ENCODE measurements around the gene DTWD2.

DNA sequence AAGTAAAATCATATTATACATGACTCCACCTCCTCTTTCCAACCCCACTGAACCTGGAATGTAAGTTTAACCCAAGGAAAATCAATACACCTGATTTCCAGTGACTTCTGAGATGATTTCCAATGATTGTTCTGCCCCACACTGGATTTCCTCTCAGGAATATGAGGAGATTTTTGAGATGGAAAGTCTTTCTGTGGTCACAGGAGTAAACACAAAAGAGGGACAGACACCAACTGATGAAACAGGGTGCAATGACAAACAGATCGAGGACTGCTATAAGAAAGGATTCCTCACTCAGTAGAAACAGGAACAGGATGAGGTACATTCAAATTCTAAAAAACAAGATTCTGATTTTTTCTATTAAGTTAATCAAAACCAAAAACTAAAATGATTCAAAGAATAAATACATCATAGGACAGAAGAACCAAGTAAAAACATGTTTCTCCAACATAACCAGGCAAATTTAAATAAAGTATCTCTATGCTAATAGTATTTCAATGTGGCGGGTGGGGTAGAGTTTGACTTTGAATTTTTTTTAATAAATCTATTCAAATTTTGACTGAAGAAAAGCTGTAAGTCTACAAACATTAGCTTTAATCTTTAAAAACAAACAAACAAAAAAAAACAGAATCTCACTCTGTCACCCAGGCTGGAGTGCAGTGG lies 42.1 kb downstream of the DTWD2 start:
- TF ChIP-seq, protein P1, sequence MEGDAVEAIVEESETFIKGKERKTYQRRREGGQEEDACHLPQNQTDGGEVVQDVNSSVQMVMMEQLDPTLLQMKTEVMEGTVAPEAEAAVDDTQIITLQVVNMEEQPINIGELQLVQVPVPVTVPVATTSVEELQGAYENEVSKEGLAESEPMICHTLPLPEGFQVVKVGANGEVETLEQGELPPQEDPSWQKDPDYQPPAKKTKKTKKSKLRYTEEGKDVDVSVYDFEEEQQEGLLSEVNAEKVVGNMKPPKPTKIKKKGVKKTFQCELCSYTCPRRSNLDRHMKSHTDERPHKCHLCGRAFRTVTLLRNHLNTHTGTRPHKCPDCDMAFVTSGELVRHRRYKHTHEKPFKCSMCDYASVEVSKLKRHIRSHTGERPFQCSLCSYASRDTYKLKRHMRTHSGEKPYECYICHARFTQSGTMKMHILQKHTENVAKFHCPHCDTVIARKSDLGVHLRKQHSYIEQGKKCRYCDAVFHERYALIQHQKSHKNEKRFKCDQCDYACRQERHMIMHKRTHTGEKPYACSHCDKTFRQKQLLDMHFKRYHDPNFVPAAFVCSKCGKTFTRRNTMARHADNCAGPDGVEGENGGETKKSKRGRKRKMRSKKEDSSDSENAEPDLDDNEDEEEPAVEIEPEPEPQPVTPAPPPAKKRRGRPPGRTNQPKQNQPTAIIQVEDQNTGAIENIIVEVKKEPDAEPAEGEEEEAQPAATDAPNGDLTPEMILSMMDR (IDR thresholded peaks at IDR 0.05; ENCODE audit: poor library complexity): no peak
- TF ChIP-seq EZH2 (IDR thresholded peaks at IDR 0.05; ENCODE audit: borderline replicate concordance): no peak
- TF ChIP-seq EZH2phosphoT487 (IDR thresholded peaks at IDR 0.05; ENCODE audit: low read depth, severe bottlenecking, unreplicated experiment): no peak

Measured in hepatocyte (in vitro differentiated cells).